Liver (tissue), 9 donors: Measurements from ENCODE around the gene COL19A1. TPM values are rescaled to one million over a fixed set of nuclear protein-coding genes. Genes with fewer than 3 reads are reported as not detected.

ENCODE experiments used
- DNase-seq: peaks from one replicate; pipeline ENCODE4 v3.0.0-alpha.2; 2017; ENCODE audit warnings: low spot score
- H3K27ac ChIP-seq, 2 donors: one replicate each; pipeline ENCODE4 v1.7.0; 2013; ENCODE audit warnings: inconsistent platforms in 2 of 2, low read length in 2 of 2, control low read depth in 1 of 2, low read depth in 1 of 2, mild to moderate bottlenecking in 1 of 2
- H3K27me3 ChIP-seq, 4 donors: one replicate each; pipeline versions ENCODE4 v1.6.1 to v1.7.0; 2013; ENCODE audit warnings: low read length in 3 of 4, inconsistent platforms in 1 of 4, mild to moderate bottlenecking in 1 of 4, moderate library complexity in 1 of 4; ENCODE audit not compliant: control insufficient read depth in 4 of 4, insufficient read depth in 4 of 4
- H3K36me3 ChIP-seq, 4 donors: one replicate each; pipeline versions ENCODE4 v1.6.1 to v1.7.0; 2013; ENCODE audit warnings: low read length in 3 of 4, mild to moderate bottlenecking in 3 of 4, low read depth in 1 of 4, moderate library complexity in 1 of 4; ENCODE audit not compliant: control insufficient read depth in 4 of 4, insufficient read depth in 3 of 4
- H3K4me1 ChIP-seq, 4 donors: one replicate each; pipeline versions ENCODE4 v1.6.1 to v1.7.0; 2013; ENCODE audit warnings: low read length in 3 of 4, mild to moderate bottlenecking in 3 of 4, moderate library complexity in 1 of 4; ENCODE audit not compliant: control insufficient read depth in 4 of 4, insufficient read depth in 4 of 4
- H3K4me3 ChIP-seq, 3 donors: one replicate each; pipeline versions ENCODE4 v1.6.1 to v1.7.0; 2013; ENCODE audit warnings: low read length in 3 of 3, control low read depth in 1 of 3, low read depth in 1 of 3, mild to moderate bottlenecking in 1 of 3
- H3K9ac ChIP-seq, 2 donors: one replicate each; pipeline ENCODE4 v1.7.0; 2013; ENCODE audit warnings: low read length in 2 of 2, mild to moderate bottlenecking in 2 of 2, moderate library complexity in 2 of 2, control low read depth in 1 of 2, low read depth in 1 of 2
- H3K9me3 ChIP-seq, 4 donors: one replicate each; pipeline versions ENCODE4 v1.6.1 to v1.7.0; 2013; ENCODE audit warnings: low read length in 3 of 4; ENCODE audit not compliant: control insufficient read depth in 4 of 4
- ATF3 ChIP-seq: IDR thresholded peaks from 2 replicates; pipeline ENCODE4 v1.6.1; 2016; ENCODE audit warnings: antibody characterized with exemption
- CTCF ChIP-seq: fragments of 150-350 bp; IDR thresholded peaks from 2 replicates; pipeline ENCODE4 v1.5.1; 2017; ENCODE audit warnings: improper control_type of control experiment, low read depth, low read length; ENCODE audit not compliant: missing input control
- EGR1 ChIP-seq, 2 donors: IDR thresholded peaks; 2 replicates each; pipeline ENCODE4 v1.6.1; 2016 to 2018; ENCODE audit warnings: antibody characterized with exemption in 2 of 2, low read depth in 2 of 2
- FOXA1 ChIP-seq: IDR thresholded peaks from 2 replicates; pipeline ENCODE4 v1.6.1; 2016; ENCODE audit warnings: antibody characterized with exemption
- FOXA2 ChIP-seq: IDR thresholded peaks from 2 replicates; pipeline ENCODE4 v1.6.1; 2016; ENCODE audit warnings: antibody characterized with exemption
- GABPA ChIP-seq, 2 donors: IDR thresholded peaks in 1 of 2; conservative IDR thresholded peaks in 1 of 2; 2 replicates each; pipeline ENCODE4 v1.6.1; 2016; ENCODE audit warnings: antibody characterized with exemption in 2 of 2, mild to moderate bottlenecking in 1 of 2, moderate library complexity in 1 of 2
- HNF4A ChIP-seq, 2 donors: conservative IDR thresholded peaks; 2 replicates each; pipeline ENCODE4 v1.6.1; 2016; ENCODE audit warnings: antibody characterized with exemption in 2 of 2, mild to moderate bottlenecking in 2 of 2
- HNF4G ChIP-seq: IDR thresholded peaks from 2 replicates; pipeline ENCODE4 v1.6.1; 2016; ENCODE audit warnings: antibody characterized with exemption
- JUND ChIP-seq, 2 donors: IDR thresholded peaks; 2 replicates each; pipeline ENCODE4 v1.6.1; 2016; ENCODE audit warnings: antibody characterized with exemption in 2 of 2
- MAX ChIP-seq: IDR thresholded peaks from 2 replicates; pipeline ENCODE4 v1.6.1; 2016; ENCODE audit warnings: antibody characterized with exemption
- NR2F2 ChIP-seq: IDR thresholded peaks from 2 replicates; pipeline ENCODE4 v1.6.1; 2016; ENCODE audit warnings: antibody characterized with exemption
- RAD21 ChIP-seq, 2 donors: IDR thresholded peaks; 2 replicates each; pipeline ENCODE4 v1.6.1; 2016; ENCODE audit warnings: antibody characterized with exemption in 2 of 2, mild to moderate bottlenecking in 2 of 2
- REST ChIP-seq: IDR thresholded peaks from 2 replicates; pipeline ENCODE4 v1.6.1; 2016; ENCODE audit warnings: antibody characterized with exemption, mild to moderate bottlenecking
- SP1 ChIP-seq: IDR thresholded peaks from 2 replicates; pipeline ENCODE4 v1.6.1; 2018; ENCODE audit warnings: antibody characterized with exemption, mild to moderate bottlenecking
- TAF1 ChIP-seq: conservative IDR thresholded peaks from 2 replicates; pipeline ENCODE4 v1.6.1; 2016; ENCODE audit warnings: antibody characterized with exemption, mild to moderate bottlenecking
- YY1 ChIP-seq: IDR thresholded peaks from 2 replicates; pipeline ENCODE4 v1.6.1; 2016; ENCODE audit warnings: antibody characterized with exemption, mild to moderate bottlenecking
- ZBTB33 ChIP-seq: IDR thresholded peaks from 2 replicates; pipeline ENCODE4 v1.6.1; 2016; ENCODE audit warnings: antibody characterized with exemption
- WGBS: extraction: QIAGEN DNeasy Blood & Tissue Kit; methylation state at CpG from one replicate; pipeline ENCODE4 v1.1.7; 2013; 5-methylcytosine and 5-hydroxymethylcytosine counted together
- polyA plus RNA-seq, 2 donors: library from polyadenylated mRNA; stranded (reverse) in 1 of 2; unstranded in 1 of 2; fragments of 200-250 nt in 1 of 2; fragments of >200 nt in 1 of 2; fragmentation: Nextera tagmentation in 1 of 2; extraction: Ambion mirVana in 1 of 2; gene quantifications; one replicate each; pipeline versions ENCODE4 v1.2.1 to v1.2.3, GENCODE V29; 2013 to 2015
- total RNA-seq, 2 donors: library from RNA; depleted of rRNA; stranded (reverse); fragments of >200 nt; gene quantifications; one replicate each; pipeline ENCODE4 v1.2.3, GENCODE V29; 2014
- donor health status: healthy.
- donor health status: healthy.
- donor health status: healthy.
- donor health status: healthy.
- donor health status: healthy.

Gene COL19A1
- total and polyA plus RNA-seq, 4 donors = 0.25 to 0.51 TPM; not detected in 2

- no peak for DNase-seq
- H3K9me3 ChIP-seq = no peaks in the 10 kb centered on the region
- peaks cover 0 to 9% (median 3%) of the 10 kb centered on the region in 4 donors for H3K27me3 ChIP-seq
- H3K9ac ChIP-seq = no peak overlapping the region
- H3K4me3 ChIP-seq = no peak overlapping the region
- H3K27ac ChIP-seq = no peak overlapping the region
- no peaks in the 10 kb centered on the region for H3K36me3 ChIP-seq
- TF ChIP-seq ZBTB33 (no peak), NR2F2 (no peak), RAD21 (IDR thresholded peaks at IDR 0.05) (no peak), FOXA2 (no peak), TAF1 (no peak), CTCF (no peak), REST (no peak), JUND (IDR thresholded peaks at IDR 0.05) (no peak), SP1 (no peak), ATF3 (no peak), MAX (no peak), GABPA (IDR thresholded peaks at IDR 0.05 in 1 of 2, conservative IDR thresholded peaks at IDR 0.05 in 1 of 2) (no peak)
- 67% methylated on average over 2 of the region's 2 CpGs for WGBS
- no peaks in the 10 kb centered on the region for H3K4me1 ChIP-seq
Measured at GRCh38 chr6:70110126-70111022, 244.0 kb downstream of the COL19A1 start.

- Histone ChIP-seq H3K9me3 (no peaks in the 10 kb centered on the region), H3K4me3 (no peak overlapping the region), H3K27ac (no peak overlapping the region), H3K4me1 (no peaks in the 10 kb centered on the region), H3K9ac (no peak overlapping the region), H3K27me3 (peaks cover 0 to 9% (median 3%) of the 10 kb centered on the region in 4 donors), H3K36me3 (no peaks in the 10 kb centered on the region)
- no peak for DNase-seq
- TF ChIP-seq NR2F2 = no peak
- TF ChIP-seq EGR1 (IDR thresholded peaks at IDR 0.05; ENCODE audit: low read depth in 2 of 2) = no peak
- TF ChIP-seq ATF3 = no peak
- TF ChIP-seq CTCF = no peak
- TF ChIP-seq HNF4G = no peak
- TF ChIP-seq TAF1 = no peak
- TF ChIP-seq JUND (IDR thresholded peaks at IDR 0.05) = no peak
- TF ChIP-seq HNF4A (conservative IDR thresholded peaks at IDR 0.05) = no peak
- no peak for TF ChIP-seq YY1
- no peak for TF ChIP-seq RAD21 (IDR thresholded peaks at IDR 0.05)
- no peak for TF ChIP-seq FOXA1
- TF ChIP-seq SP1 = no peak
Measured at GRCh38 chr6:70111737-70112136, 245.4 kb downstream of the COL19A1 start.
